ENCODE results near the gene FURIN. TPM values are rescaled to one million over a fixed set of nuclear protein-coding genes. Genes with fewer than 3 reads are reported as not detected.

Gene FURIN
- total RNA-seq, 1 donor from 2014 or later, result 122 TPM

DNA sequence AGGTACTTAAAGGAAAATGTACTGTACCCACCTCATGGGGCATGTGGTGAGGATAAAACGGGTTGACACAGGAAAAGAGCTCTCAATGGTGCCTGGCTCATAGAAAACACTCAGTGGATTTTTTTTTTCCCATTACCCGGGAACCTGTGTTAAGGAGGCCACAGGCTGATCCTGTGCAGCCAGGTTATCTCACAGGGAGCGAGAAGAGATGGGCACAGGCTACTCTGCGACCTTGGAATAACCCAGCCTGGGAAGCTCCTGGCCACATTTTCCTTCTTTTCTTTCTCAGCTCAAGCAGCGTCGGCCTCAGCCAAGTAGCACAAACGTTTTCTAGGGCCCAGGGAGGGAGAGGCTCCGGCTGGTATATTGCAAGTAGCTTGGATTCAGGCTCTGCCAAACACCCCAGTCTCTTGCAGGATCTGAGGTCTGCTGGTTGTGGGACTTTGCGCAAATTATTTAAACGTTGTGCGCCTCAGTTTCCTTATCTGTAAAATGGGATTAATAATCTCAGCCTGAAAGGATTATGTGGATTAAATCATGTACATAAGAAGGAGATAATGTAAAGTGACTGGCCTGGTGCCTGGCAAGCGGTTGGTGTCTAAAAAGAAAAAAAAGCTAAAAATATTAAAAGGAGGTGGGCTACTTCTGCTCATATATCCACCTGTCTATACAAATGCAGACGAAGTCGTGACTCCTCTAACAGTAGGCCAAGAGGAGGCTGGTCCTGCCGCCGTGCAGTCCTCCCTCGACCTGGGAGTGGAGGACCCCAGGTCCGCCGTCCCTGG lies 2.2 kb downstream of the FURIN start:
- H3K4me1 ChIP-seq (ENCODE audit: insufficient read depth, low read length), result peaks cover 50% of the 10 kb centered on the region
- H4K20me1 ChIP-seq (ENCODE audit: insufficient read depth, low read length), result peaks cover 19% of the 10 kb centered on the region
- peaks cover 55% of the 10 kb centered on the region for H3K79me2 ChIP-seq (ENCODE audit: insufficient read depth, low read length)
- Mint-ChIP-seq H3K4me3 (ENCODE audit: unreplicated experiment) (peak overlapping the region; percentile 93), H3K27ac (ENCODE audit: unreplicated experiment) (peak overlapping the region; percentile 96), H3K9me3 (ENCODE audit: unreplicated experiment) (no peaks in the 10 kb centered on the region), H3K27me3 (ENCODE audit: low read depth, unreplicated experiment) (peaks cover 4% of the 10 kb centered on the region), H3K36me3 (ENCODE audit: low read depth, unreplicated experiment) (peaks cover 5% of the 10 kb centered on the region), H3K4me1 (ENCODE audit: low read depth, unreplicated experiment) (peaks cover 38% of the 10 kb centered on the region)
- peak overlapping the region; percentile 80 for H3K9ac ChIP-seq (ENCODE audit: low read length)
- H3K27me3 ChIP-seq (ENCODE audit: insufficient read depth, low read length), result no peaks in the 10 kb centered on the region
- FAIRE-seq (no peak), DNase-seq (ENCODE audit: low read depth) (peak; percentile 14)
- peak overlapping the region; percentile 69 for H3K4me3 ChIP-seq (ENCODE audit: insufficient read depth, low read depth, low read length)
- no peak for TF ChIP-seq EZH2 (IDR thresholded peaks at IDR 0.05; ENCODE audit: insufficient read depth, low read length)
- TF ChIP-seq, protein P1, sequence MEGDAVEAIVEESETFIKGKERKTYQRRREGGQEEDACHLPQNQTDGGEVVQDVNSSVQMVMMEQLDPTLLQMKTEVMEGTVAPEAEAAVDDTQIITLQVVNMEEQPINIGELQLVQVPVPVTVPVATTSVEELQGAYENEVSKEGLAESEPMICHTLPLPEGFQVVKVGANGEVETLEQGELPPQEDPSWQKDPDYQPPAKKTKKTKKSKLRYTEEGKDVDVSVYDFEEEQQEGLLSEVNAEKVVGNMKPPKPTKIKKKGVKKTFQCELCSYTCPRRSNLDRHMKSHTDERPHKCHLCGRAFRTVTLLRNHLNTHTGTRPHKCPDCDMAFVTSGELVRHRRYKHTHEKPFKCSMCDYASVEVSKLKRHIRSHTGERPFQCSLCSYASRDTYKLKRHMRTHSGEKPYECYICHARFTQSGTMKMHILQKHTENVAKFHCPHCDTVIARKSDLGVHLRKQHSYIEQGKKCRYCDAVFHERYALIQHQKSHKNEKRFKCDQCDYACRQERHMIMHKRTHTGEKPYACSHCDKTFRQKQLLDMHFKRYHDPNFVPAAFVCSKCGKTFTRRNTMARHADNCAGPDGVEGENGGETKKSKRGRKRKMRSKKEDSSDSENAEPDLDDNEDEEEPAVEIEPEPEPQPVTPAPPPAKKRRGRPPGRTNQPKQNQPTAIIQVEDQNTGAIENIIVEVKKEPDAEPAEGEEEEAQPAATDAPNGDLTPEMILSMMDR (IDR thresholded peaks at IDR 0.05; ENCODE audit: insufficient read depth, low read depth, low read length), result no peak
- no peaks in the 10 kb centered on the region for H3K36me3 ChIP-seq (ENCODE audit: insufficient read depth, low read length)
- H2AFZ ChIP-seq (ENCODE audit: low read depth, low read length), result peak overlapping the region; percentile 53
- peak overlapping the region; percentile 99 for H3K4me2 ChIP-seq (ENCODE audit: low read length)
- H3K9me3 ChIP-seq (ENCODE audit: insufficient read depth, low read depth, low read length), result no peaks in the 10 kb centered on the region
- peak overlapping the region; percentile 95 for H3K27ac ChIP-seq (ENCODE audit: low read depth, low read length)

DNA sequence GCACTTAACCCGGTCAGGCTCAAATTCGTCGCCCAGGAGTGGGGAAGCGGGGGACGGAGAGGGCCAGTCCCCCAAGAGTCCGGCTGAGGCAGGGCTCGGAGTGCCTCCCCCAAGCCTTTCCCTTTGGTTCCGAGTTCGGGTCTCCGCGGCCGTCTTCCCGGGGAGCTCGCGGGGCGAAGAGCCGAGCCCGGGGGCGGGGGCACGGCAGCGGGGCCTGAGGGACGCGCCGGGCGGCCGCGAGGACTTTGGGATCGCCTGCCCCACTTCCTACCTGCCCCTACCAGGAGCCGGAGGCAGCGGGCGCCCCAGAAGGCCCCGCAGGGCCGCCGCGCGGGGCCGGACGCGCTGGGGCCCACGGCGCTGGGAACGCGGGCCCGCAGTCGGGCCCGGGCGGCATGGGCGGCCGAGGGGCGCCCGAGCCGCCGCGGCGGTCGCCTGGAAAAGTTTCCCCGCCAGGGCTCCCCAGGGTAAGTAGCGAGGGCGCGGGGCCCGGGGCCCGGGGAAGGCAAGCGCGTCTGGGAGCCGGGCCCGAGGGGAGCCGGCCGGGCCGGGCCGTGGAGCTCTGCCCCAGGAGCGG lies 2.8 kb downstream of the FURIN start:
- no peaks in the 10 kb centered on the region for H3K9me3 Mint-ChIP-seq (ENCODE audit: unreplicated experiment)

More for the DNA sequence above, 2.8 kb downstream of the FURIN start:
- Histone ChIP-seq H2AFZ (ENCODE audit: low read depth, low read length) (peak overlapping the region; percentile 53), H4K20me1 (ENCODE audit: insufficient read depth, low read length) (peaks cover 26% of the 10 kb centered on the region), H3K27ac (ENCODE audit: low read depth, low read length) (peak overlapping the region; percentile 95), H3K36me3 (ENCODE audit: insufficient read depth, low read length) (no peaks in the 10 kb centered on the region), H3K9ac (ENCODE audit: low read length) (peak overlapping the region; percentile 80), H3K79me2 (ENCODE audit: insufficient read depth, low read length) (peaks cover 60% of the 10 kb centered on the region), H3K27me3 (ENCODE audit: insufficient read depth, low read length) (no peaks in the 10 kb centered on the region), H3K4me3 (ENCODE audit: insufficient read depth, low read depth, low read length) (peak overlapping the region; percentile 77), H3K9me3 (ENCODE audit: insufficient read depth, low read depth, low read length) (no peaks in the 10 kb centered on the region), H3K4me2 (ENCODE audit: low read length) (peak overlapping the region; percentile 99), H3K4me1 (ENCODE audit: insufficient read depth, low read length) (peaks cover 50% of the 10 kb centered on the region)
- Mint-ChIP-seq H3K27ac (ENCODE audit: unreplicated experiment) (peak overlapping the region; percentile 96), H3K4me1 (ENCODE audit: low read depth, unreplicated experiment) (peaks cover 38% of the 10 kb centered on the region), H3K27me3 (ENCODE audit: low read depth, unreplicated experiment) (no peaks in the 10 kb centered on the region), H3K4me3 (ENCODE audit: unreplicated experiment) (peak overlapping the region; percentile 93), H3K36me3 (ENCODE audit: low read depth, unreplicated experiment) (peaks cover 2% of the 10 kb centered on the region)
- DNase-seq (ENCODE audit: low read depth), result no peak
- FAIRE-seq, result no peak
- TF ChIP-seq EZH2 (IDR thresholded peaks at IDR 0.05; ENCODE audit: insufficient read depth, low read length), result no peak
- TF ChIP-seq, protein P1 (IDR thresholded peaks at IDR 0.05; ENCODE audit: insufficient read depth, low read depth, low read length), result no peak

Data from astrocyte (in vitro differentiated cells and primary cell).